Epithelial cell of esophagus (primary cell): ENCODE results near the gene GAB1.

Source experiments
- DNase-seq: peaks from one replicate; pipeline ENCODE4 v3.0.0; 2010; ENCODE audit warnings: low read depth
- H3K4me3 ChIP-seq: 2 replicates; pipeline ENCODE4 v1.5.1; 2011; ENCODE audit warnings: mild to moderate bottlenecking, low read length, control low read depth
- CTCF ChIP-seq: IDR thresholded peaks from 2 replicates; pipeline ENCODE4 v1.5.1; 2011; ENCODE audit warnings: low read depth, mild to moderate bottlenecking, low read length, control low read depth, inconsistent platforms; ENCODE audit not compliant: insufficient read depth; ENCODE audit errors: missing control alignments

GAB1 gene

GRCh38 chr4:143336781-143337599 lies at the start of gene GAB1:
Gene GAB1 (plus strand): TSS chr4:143336876. CDS start chr4:143337189, 313 bp downstream.
- peak within 1 kb of the TSS; percentile 71 for H3K4me3 ChIP-seq
- TF ChIP-seq CTCF: no peak
- peak; percentile 81 for DNase-seq

GRCh38 chr4:143287572-143287923 lies 49.1 kb upstream of the GAB1 start:
- no peak for TF ChIP-seq CTCF
- no peak for DNase-seq
- H3K4me3 ChIP-seq: no peak overlapping the region

GRCh38 chr4:143288171-143288570 lies 48.5 kb upstream of the GAB1 start:
- no peak overlapping the region for H3K4me3 ChIP-seq
- DNase-seq: no peak
- no peak for TF ChIP-seq CTCF

GRCh38 chr4:143289370-143289769 lies 47.3 kb upstream of the GAB1 start:
- H3K4me3 ChIP-seq: no peak overlapping the region
- no peak for DNase-seq
- TF ChIP-seq CTCF: no peak

GRCh38 chr4:143291314-143291713 lies 45.4 kb upstream of the GAB1 start:
- TF ChIP-seq CTCF: no peak
- DNase-seq: peak; percentile 65
- H3K4me3 ChIP-seq: no peak overlapping the region

- peak; percentile 41 for DNase-seq
- TF ChIP-seq CTCF: no peak
- no peak overlapping the region for H3K4me3 ChIP-seq
Observed at GRCh38 chr4:143292858-143293257, 43.8 kb upstream of the GAB1 start.

GRCh38 chr4:143294310-143294709 lies 42.4 kb upstream of the GAB1 start:
- TF ChIP-seq CTCF: no peak
- no peak for DNase-seq
- H3K4me3 ChIP-seq: no peak overlapping the region
